Sigmoid colon (tissue), 7 donors: ENCODE data around the gene GSTK1. TPM values are rescaled to one million over a fixed set of nuclear protein-coding genes. Genes with fewer than 3 reads are reported as not detected.

Experiments
- DNase-seq: peaks from one replicate; pipeline ENCODE4 v3.0.0-alpha.2; 2019
- H3K27ac ChIP-seq, 4 donors: fragments of 200-600 bp; sonication (generic); one replicate each; pipeline ENCODE4 v1.5.1; 2016 to 2019; ENCODE audit warnings: mild to moderate bottlenecking in 1 of 4
- H3K27me3 ChIP-seq, 3 donors: fragments of 200-600 bp; sonication (generic); one replicate each; pipeline ENCODE4 v1.5.1; 2019; ENCODE audit warnings: mild to moderate bottlenecking in 1 of 3
- H3K36me3 ChIP-seq, 4 donors: fragments of 200-600 bp; sonication (generic); one replicate each; pipeline ENCODE4 v1.5.1; 2016 to 2019
- H3K4me1 ChIP-seq, 4 donors: fragments of 200-600 bp; sonication (generic); one replicate each; pipeline ENCODE4 v1.5.1; 2017 to 2019
- H3K4me3 ChIP-seq, 4 donors: fragments of 200-600 bp; sonication (generic); one replicate each; pipeline ENCODE4 v1.5.1; 2017 to 2019; ENCODE audit warnings: mild to moderate bottlenecking in 2 of 4, moderate library complexity in 1 of 4
- H3K9me3 ChIP-seq, 4 donors: fragments of 200-600 bp in 3 of 4; sonication (generic) in 3 of 4; one replicate each; pipeline versions ENCODE4 v1.5.1 to v1.6.1; 2013 to 2019
- EP300 ChIP-seq, 4 donors: sonication (generic); formaldehyde crosslinking; IDR thresholded peaks; one replicate each; pipeline ENCODE4 v1.6.1; 2017; ENCODE audit warnings: antibody characterized with exemption in 4 of 4
- POLR2A ChIP-seq, 2 donors: fragments of 450-650 bp; IDR thresholded peaks; one replicate each; pipeline ENCODE4 v1.6.1; 2016; ENCODE audit warnings: antibody characterized with exemption in 2 of 2, mild to moderate bottlenecking in 2 of 2, moderate library complexity in 2 of 2
- POLR2AphosphoS5 ChIP-seq, 4 donors: sonication (generic); formaldehyde crosslinking; IDR thresholded peaks; one replicate each; pipeline ENCODE4 v1.6.1; 2017; ENCODE audit warnings: antibody characterized with exemption in 4 of 4
- WGBS, 2 donors: extraction: QIAGEN DNeasy Blood & Tissue Kit; methylation state at CpG; one replicate each; pipeline ENCODE4 v1.1.7; 2013; 5-methylcytosine and 5-hydroxymethylcytosine counted together
- intact Hi-C: fragments of 100-400 bp; cut with DNase I; formaldehyde crosslinking; loops from one replicate; pipeline ENCODE4 v1.15.1; 2023
- polyA plus RNA-seq, 3 donors: library from polyadenylated mRNA; stranded (reverse); fragments of 200-250 nt; gene quantifications; one replicate each; pipeline ENCODE4 v1.2.3, GENCODE V29; 2013
- total RNA-seq, 4 donors: library from RNA; depleted of rRNA; stranded (reverse); fragments of >200 nt; gene quantifications; one replicate each; pipeline ENCODE4 v1.1.0, GENCODE V29; 2016
- TF ChIP-seq, protein P1 (sequence below), 4 experiments: fragments of 450-650 bp in 3 of 4; fragments of 200-600 bp in 1 of 4; IDR thresholded peaks; one replicate each; pipeline ENCODE4 v1.5.1; 2016 to 2019; ENCODE audit warnings: antibody characterized with exemption in 4 of 4, mild to moderate bottlenecking in 3 of 4, moderate library complexity in 2 of 4
- donor health status: healthy with polysubstance abuse.
- donor health status: Bipolar disorder and iron deficiency.
- donor health status: healthy.

The GSTK1 gene
- total and polyA plus RNA-seq, 7 donors: 111 to 247 (median 158) TPM

GRCh38 chr7:143271240-143271639 is 8.0 kb downstream of the GSTK1 start:
- Histone ChIP-seq H3K4me1 (no peaks in the 10 kb centered on the region), H3K9me3 (no peaks in the 10 kb centered on the region), H3K36me3 (peaks cover 14 to 37% (median 25%) of the 10 kb centered on the region in 4 donors), H3K27me3 (no peaks in the 10 kb centered on the region), H3K27ac (no peak overlapping the region), H3K4me3 (no peak overlapping the region)
- WGBS, 2 donors: 86 to 91% methylated on average over 1 of the region's 1 CpG
- intact Hi-C loops: no loop called here
- TF ChIP-seq, protein P1, sequence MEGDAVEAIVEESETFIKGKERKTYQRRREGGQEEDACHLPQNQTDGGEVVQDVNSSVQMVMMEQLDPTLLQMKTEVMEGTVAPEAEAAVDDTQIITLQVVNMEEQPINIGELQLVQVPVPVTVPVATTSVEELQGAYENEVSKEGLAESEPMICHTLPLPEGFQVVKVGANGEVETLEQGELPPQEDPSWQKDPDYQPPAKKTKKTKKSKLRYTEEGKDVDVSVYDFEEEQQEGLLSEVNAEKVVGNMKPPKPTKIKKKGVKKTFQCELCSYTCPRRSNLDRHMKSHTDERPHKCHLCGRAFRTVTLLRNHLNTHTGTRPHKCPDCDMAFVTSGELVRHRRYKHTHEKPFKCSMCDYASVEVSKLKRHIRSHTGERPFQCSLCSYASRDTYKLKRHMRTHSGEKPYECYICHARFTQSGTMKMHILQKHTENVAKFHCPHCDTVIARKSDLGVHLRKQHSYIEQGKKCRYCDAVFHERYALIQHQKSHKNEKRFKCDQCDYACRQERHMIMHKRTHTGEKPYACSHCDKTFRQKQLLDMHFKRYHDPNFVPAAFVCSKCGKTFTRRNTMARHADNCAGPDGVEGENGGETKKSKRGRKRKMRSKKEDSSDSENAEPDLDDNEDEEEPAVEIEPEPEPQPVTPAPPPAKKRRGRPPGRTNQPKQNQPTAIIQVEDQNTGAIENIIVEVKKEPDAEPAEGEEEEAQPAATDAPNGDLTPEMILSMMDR (IDR thresholded peaks at IDR 0.05): no peak
- no peak for TF ChIP-seq EP300 (IDR thresholded peaks at IDR 0.05)
- TF ChIP-seq POLR2A (IDR thresholded peaks at IDR 0.05): no peak
- no peak for TF ChIP-seq POLR2AphosphoS5 (IDR thresholded peaks at IDR 0.05)
- no peak for DNase-seq

- TF ChIP-seq EP300 (IDR thresholded peaks at IDR 0.05): no peak
- 93 to 97% methylated on average over 2 of the region's 2 CpGs for WGBS, 2 donors
- no peaks in the 10 kb centered on the region for H3K27me3 ChIP-seq
- DNase-seq: no peak
- no peaks in the 10 kb centered on the region for H3K9me3 ChIP-seq
- H3K36me3 ChIP-seq: peaks cover 3 to 24% (median 17%) of the 10 kb centered on the region in 4 donors
- H3K27ac ChIP-seq: no peak overlapping the region
- no peak overlapping the region for H3K4me3 ChIP-seq
- H3K4me1 ChIP-seq: no peaks in the 10 kb centered on the region
- intact Hi-C loops: no loop called here
Observed at GRCh38 chr7:143272871-143273270, 9.6 kb downstream of the GSTK1 start.

DNA sequence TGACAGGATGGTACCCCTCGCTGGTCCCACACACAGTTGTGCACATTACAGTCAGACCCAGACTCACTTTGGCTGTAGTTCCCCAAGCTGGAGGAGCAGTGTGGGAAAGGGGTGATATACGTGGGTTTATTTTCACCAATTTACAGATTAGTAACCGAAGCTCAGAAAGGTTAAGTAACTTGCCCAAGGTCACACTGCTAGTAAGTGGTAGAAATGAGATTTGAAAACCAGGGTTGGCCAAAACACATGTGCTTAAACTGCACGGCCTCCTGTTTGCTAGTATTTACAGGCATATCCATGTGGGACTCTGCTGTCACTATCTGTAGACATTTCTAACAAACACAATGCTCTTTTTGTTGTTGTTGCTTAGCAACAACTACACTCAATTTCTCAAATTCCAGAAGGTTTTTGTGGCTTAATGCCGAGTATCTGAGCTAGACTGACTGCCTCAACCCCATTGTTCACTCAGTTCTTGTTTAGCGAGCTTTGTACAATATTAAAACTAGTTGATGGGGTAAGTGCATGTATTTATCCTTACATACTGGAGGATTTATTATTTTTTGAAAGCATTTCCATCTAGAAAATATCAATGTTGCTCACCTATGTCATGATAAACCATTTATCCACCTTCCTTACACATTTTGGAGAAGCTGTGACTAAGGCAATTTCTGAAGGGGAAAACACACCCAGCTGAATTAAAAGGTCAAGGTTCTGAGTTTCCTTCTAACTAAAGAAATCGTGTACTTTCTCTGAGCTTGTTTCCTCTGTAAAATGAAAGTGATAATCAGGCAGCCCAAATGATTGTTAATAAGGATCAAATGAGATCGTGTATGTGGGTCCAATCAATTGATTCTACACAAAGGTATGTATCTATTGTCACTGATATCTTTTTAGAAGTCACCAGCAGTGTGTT is 16.2 kb downstream of the GSTK1 start:
- no peak for DNase-seq

GRCh38 chr7:143280160-143280559 is 16.9 kb downstream of the GSTK1 start:
- no peaks in the 10 kb centered on the region for H3K36me3 ChIP-seq
- 57% methylated on average over 1 of the region's 1 CpG for WGBS, 2 donors
- H3K27me3 ChIP-seq: no peaks in the 10 kb centered on the region
- no peak for DNase-seq
- H3K9me3 ChIP-seq: no peaks in the 10 kb centered on the region
- peaks cover 0 to 6% (median 0%) of the 10 kb centered on the region in 4 donors for H3K4me1 ChIP-seq
- intact Hi-C loops: no loop called here
- TF ChIP-seq POLR2A (IDR thresholded peaks at IDR 0.05) (no peak), EP300 (IDR thresholded peaks at IDR 0.05) (no peak), POLR2AphosphoS5 (IDR thresholded peaks at IDR 0.05) (no peak)
- TF ChIP-seq, protein P1 (IDR thresholded peaks at IDR 0.05): no peak
- H3K4me3 ChIP-seq: no peak overlapping the region
- H3K27ac ChIP-seq: peak overlapping the region; percentile 43 to 65 (median 50)

More for the DNA sequence above, 16.2 kb downstream of the GSTK1 start:
- intact Hi-C loops: no loop called here
- TF ChIP-seq, protein P1 (IDR thresholded peaks at IDR 0.05): no peak
- TF ChIP-seq POLR2A (IDR thresholded peaks at IDR 0.05) (no peak), POLR2AphosphoS5 (IDR thresholded peaks at IDR 0.05) (no peak), EP300 (IDR thresholded peaks at IDR 0.05) (no peak)
- H3K27ac ChIP-seq: peak overlapping the region; percentile 43 to 65 (median 50)
- no peaks in the 10 kb centered on the region for H3K36me3 ChIP-seq
- H3K27me3 ChIP-seq: no peaks in the 10 kb centered on the region
- peaks cover 0 to 6% (median 0%) of the 10 kb centered on the region in 4 donors for H3K4me1 ChIP-seq
- 19 to 41% methylated on average over 8 of the region's 8 CpGs for WGBS, 2 donors
- no peak overlapping the region for H3K4me3 ChIP-seq
- H3K9me3 ChIP-seq: no peaks in the 10 kb centered on the region

DNA sequence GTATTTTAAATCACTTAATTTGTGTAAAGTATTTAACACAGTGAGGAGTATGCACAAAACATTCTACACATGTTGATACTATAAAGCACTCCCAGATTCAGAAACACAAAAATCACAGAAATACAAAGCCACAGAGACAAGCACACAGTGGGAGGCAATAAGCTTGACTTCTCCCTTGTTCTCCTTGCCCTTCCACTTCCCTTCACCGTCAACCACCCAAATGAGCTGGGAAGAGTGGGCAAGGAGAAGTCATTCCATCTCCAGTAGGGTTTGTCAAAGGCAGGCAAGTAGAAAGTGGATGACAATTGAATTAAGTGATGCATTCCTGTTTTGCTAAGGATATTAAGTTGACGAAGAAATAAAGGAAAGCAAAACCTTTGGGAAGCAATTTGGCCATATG is 17.3 kb downstream of the GSTK1 start:
- no peaks in the 10 kb centered on the region for H3K9me3 ChIP-seq
- DNase-seq: no peak
- no peak overlapping the region for H3K4me3 ChIP-seq
- 83 to 94% methylated on average over 2 of the region's 2 CpGs for WGBS, 2 donors
- no peaks in the 10 kb centered on the region for H3K27me3 ChIP-seq
- intact Hi-C loops: no loop called here
- no peak for TF ChIP-seq EP300 (IDR thresholded peaks at IDR 0.05)
- TF ChIP-seq POLR2AphosphoS5 (IDR thresholded peaks at IDR 0.05): no peak
- no peak for TF ChIP-seq POLR2A (IDR thresholded peaks at IDR 0.05)
- TF ChIP-seq, protein P1 (IDR thresholded peaks at IDR 0.05): no peak
- peaks cover 0 to 6% (median 0%) of the 10 kb centered on the region in 4 donors for H3K4me1 ChIP-seq
- peak overlapping the region; percentile 43 to 65 (median 50) for H3K27ac ChIP-seq
- H3K36me3 ChIP-seq: no peaks in the 10 kb centered on the region
